HFF-Myc (cell line): ENCODE data around the gene NUDT1.

Source experiments
- DNase-seq: peaks from one replicate; pipeline ENCODE4 v3.0.0-alpha.2; 2011; ENCODE audit warnings: low read depth; ENCODE audit errors: extremely low read depth
- H3K4me3 ChIP-seq: replicated peaks from 2 replicates; pipeline ENCODE4 v1.5.1; 2011; ENCODE audit warnings: low read depth, mild to moderate bottlenecking, control low read depth, low read length
- TF ChIP-seq, protein P1 (sequence below): IDR thresholded peaks from 2 replicates; pipeline ENCODE4 v1.5.1; 2012; ENCODE audit warnings: mild to moderate bottlenecking, low read depth, low read length, control low read depth; ENCODE audit errors: missing control alignments

Gene NUDT1

DNA sequence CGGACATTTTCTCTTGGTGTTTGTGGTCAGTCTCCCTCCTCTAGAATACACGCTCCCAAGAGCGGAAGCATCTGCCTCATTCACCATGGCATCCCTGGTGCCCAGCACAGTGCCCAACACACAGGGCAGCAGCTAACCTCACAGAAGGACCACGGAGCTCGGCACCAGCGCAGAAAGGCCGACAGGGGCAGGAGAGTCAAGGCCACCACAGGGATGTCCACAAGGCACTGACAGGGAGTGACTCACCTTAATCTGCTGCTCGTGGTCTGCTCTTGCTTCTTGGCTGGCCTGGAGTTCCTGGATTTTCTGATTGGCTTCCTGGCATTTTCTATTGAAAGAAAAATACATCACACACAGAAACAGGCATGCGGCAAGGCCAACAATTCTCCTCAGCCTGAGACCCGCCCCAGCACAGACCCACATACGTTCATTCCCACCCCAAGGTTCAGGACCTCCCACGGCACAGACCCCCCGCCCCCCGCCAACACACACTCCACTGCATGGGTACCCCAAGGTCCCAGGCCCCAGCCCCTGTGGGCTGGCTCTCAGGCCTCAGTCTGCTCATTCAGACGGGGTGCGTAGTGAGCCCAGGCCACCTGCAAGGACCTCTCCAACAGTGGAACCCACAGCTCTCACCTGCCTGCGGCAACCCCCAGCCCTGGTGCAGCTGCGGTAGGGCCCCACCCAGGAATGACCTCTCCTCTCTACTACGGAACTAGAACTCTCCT, 24.1 kb upstream of the NUDT1 start:
- TF ChIP-seq, protein P1, sequence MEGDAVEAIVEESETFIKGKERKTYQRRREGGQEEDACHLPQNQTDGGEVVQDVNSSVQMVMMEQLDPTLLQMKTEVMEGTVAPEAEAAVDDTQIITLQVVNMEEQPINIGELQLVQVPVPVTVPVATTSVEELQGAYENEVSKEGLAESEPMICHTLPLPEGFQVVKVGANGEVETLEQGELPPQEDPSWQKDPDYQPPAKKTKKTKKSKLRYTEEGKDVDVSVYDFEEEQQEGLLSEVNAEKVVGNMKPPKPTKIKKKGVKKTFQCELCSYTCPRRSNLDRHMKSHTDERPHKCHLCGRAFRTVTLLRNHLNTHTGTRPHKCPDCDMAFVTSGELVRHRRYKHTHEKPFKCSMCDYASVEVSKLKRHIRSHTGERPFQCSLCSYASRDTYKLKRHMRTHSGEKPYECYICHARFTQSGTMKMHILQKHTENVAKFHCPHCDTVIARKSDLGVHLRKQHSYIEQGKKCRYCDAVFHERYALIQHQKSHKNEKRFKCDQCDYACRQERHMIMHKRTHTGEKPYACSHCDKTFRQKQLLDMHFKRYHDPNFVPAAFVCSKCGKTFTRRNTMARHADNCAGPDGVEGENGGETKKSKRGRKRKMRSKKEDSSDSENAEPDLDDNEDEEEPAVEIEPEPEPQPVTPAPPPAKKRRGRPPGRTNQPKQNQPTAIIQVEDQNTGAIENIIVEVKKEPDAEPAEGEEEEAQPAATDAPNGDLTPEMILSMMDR: no peak
- no peak for DNase-seq
- H3K4me3 ChIP-seq: no peak overlapping the region

DNA sequence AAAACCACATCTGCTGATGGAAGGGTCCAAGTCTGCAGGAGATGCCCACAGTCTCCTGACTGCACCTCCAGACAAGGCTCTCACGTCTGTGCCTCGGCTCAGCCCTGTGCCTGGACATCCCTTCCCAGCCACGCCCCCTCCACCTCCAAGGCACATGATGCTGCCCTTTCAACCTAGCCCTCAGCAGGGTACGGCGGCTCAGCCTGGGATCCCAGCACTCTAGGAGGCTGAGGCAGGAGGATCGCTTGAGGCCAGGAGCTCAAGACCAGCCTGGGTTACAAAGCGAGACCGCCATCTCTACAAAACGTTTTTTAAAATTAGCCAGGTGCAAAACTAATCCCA, 23.6 kb upstream of the NUDT1 start:
- no peak for DNase-seq
- TF ChIP-seq, protein P1: no peak

DNA sequence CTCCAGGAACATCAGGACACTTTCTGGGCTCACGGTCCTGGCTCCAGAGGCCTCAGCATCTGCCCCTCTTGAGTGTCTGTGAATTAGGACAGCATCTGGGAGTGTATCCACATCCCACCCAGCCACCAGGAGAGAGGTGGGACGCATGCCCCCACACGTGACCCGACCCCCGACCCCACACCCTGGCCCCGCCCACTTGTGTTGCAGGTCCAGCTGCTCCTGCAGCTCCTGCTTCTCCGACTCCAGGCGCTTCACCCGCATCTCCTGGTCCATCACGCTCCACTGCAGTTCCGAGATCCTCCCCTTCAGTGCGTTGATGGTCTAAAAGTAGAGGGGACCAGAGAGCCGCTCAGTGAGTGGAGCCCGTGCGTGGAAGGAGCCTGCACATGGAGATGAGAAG, 22.9 kb upstream of the NUDT1 start:
- TF ChIP-seq, protein P1: no peak
- H3K4me3 ChIP-seq: no peak overlapping the region
- no peak for DNase-seq

More for the DNA sequence above, 23.6 kb upstream of the NUDT1 start:
- H3K4me3 ChIP-seq: no peak overlapping the region

DNA sequence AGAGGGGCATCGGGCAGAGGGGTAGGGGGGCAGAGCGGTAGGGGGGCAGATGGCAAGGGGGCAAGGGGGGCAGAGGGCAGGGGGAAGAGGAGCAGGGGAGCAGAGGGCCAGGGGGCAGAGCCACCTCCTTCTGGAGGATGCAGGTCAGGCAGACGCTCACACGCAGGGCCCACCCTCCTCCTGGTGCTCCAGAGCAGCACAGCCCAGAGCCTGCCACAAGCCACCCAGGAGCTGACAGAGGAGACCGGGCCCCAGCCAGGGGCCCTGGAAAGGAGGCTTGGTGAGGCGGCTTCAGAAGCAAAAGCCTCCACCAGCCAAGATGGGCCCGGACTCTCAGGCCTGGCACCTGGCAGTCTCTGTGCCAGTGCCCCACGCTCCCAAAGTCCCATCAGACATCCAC, 22.4 kb upstream of the NUDT1 start:
- TF ChIP-seq, protein P1: no peak
- H3K4me3 ChIP-seq: no peak overlapping the region
- DNase-seq: no peak

DNA sequence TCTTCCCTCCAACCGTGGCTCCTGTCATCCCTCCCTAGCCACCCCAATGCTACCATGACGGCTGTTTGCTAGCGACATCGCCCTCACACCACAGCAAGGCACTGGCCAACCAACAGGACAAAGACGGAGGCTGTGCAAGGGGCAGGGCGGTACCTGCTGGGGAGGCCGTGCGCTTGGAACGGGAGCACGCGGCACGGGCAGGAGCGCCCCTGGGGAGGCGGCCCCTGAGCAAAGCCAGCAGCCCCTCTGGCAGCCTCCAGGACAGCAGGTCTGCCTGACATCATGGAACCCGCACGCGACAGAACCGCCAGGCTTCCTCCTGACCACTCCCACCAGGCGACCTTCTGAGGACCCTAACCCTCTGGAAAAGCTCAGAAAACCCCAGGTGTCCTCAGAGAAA, 22.0 kb upstream of the NUDT1 start:
- TF ChIP-seq, protein P1: no peak
- DNase-seq: no peak
- no peak overlapping the region for H3K4me3 ChIP-seq

DNA sequence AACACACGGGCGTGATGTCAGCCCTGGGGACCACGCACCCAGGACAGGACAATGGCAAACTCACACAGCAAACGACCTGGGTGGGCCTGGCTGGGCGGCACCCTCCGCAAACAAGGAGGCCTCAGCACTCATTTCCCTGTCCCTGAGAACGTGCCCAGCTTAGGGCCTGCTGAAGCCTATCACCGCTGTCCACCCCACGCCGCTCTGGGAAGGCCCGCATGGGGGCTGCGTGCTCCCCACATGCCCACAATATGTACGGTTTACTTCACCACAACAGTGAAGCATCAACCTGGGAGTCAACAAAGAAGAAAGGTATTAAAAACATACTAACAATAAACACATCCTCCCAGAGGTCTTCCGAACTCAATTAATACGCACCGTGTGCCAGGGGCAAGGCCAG, 21.5 kb upstream of the NUDT1 start:
- TF ChIP-seq, protein P1: no peak
- DNase-seq: no peak
- H3K4me3 ChIP-seq: no peak overlapping the region

DNA sequence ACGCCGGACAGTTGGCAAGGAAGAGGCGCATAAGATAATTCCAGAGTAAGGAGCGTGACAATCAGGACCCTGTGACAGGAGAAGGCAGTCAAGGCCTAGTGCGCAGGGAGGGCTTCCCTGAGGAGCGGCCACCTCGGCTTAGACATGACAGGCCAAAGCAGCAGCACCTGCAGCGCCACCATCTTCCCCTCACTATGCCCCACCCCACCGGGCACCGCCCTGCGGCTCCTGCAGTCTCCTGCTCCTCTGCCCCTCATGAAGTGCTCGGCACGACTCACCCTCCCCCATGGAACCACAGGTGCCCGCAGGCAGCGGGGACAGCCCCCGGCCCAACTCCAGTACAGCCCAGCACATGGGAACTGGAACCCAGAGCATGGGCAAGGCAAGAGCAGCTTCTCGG, 21.1 kb upstream of the NUDT1 start:
- no peak overlapping the region for H3K4me3 ChIP-seq
- TF ChIP-seq, protein P1: no peak
- DNase-seq: no peak
